HepG2 (cell line): ENCODE data around the gene HNRNPA1. TPM values are rescaled to one million over a fixed set of nuclear protein-coding genes. Genes with fewer than 3 reads are reported as not detected.
"Not testable (repeated sequence)": the region's sequence is repeated elsewhere in the genome, so short reads cannot be mapped to it uniquely, and the experiment has no call there.

Experiments used
- ATAC-seq: fragments of 200-7000 bp; cut with Tn5 transposase; 3 replicates; pipeline ENCODE4 v1.9.1; 2020; ENCODE audit warnings: mild to moderate bottlenecking, moderate library complexity
- BruUV-seq: library from RNA; stranded (reverse); fragments of 400-500 nt; replicated peaks from 2 replicates; lab custom pipeline; 2021; lab: Mats Ljungman, UMichigan
- CTCF ChIA-PET: fragments of 300-600 bp; formaldehyde crosslinking; extraction: SDS; loops from one replicate; lab custom pipeline; 2021; ENCODE audit warnings: low total read pairs, inconsistent platforms, low intra/inter-chr PET ratio; lab: Yijun Ruan, JAX
- POLR2A ChIA-PET: fragments of 350-600 bp; sonication (Branson Sonifier 250); formaldehyde crosslinking; loops from one replicate; lab custom pipeline; 2020; ENCODE audit warnings: antibody characterized with exemption, inconsistent platforms; lab: Yijun Ruan, JAX
- DNase-seq: peaks from one replicate; pipeline ENCODE4 v3.0.0-alpha.2; 2015; ENCODE audit warnings: low spot score
- FAIRE-seq: peaks from 3 replicates; lab custom pipeline; 2011; peaks lifted over from hg19 to GRCh38; lab: Jason Lieb, UNC
- H2AFZ ChIP-seq: one replicate; pipeline ENCODE4 v1.6.1; 2011; ENCODE audit warnings: low read length, inconsistent platforms
- H3K27ac ChIP-seq: fragments of 300-600 bp; 3 replicates; pipeline ENCODE4 v1.8.0; 2011; ENCODE audit warnings: mixed run types, mild to moderate bottlenecking, mixed read lengths, low read length, inconsistent platforms; ENCODE audit not compliant: insufficient read depth; ENCODE audit errors: extremely low read length
- H3K27me3 ChIP-seq, 2 experiments: fragments of 200-600 bp in 1 of 2; 2 replicates in 1 of 2; 3 replicates in 1 of 2; pipeline versions ENCODE4 v1.6.0 to v1.8.0; 2011; ENCODE audit warnings: low read length in 2 of 2, mild to moderate bottlenecking in 2 of 2, moderate library complexity in 2 of 2, inconsistent platforms in 1 of 2; ENCODE audit not compliant: insufficient read depth in 2 of 2, control insufficient read depth in 1 of 2
- H3K36me3 ChIP-seq, 2 experiments: fragments of 200-600 bp in 1 of 2; replicated peaks in 1 of 2; 2 replicates in 1 of 2; 3 replicates in 1 of 2; pipeline versions ENCODE4 v1.5.1 to v1.8.0; 2011; ENCODE audit warnings: low read length in 2 of 2, inconsistent platforms in 1 of 2; ENCODE audit not compliant: insufficient read depth in 2 of 2, control insufficient read depth in 1 of 2
- H3K4me1 ChIP-seq: 2 replicates; pipeline ENCODE4 v1.5.1; 2012; ENCODE audit warnings: low read length, inconsistent platforms; ENCODE audit not compliant: insufficient read depth
- H3K4me2 ChIP-seq: 2 replicates; pipeline ENCODE4 v1.6.0; 2011; ENCODE audit warnings: low read depth, low read length, inconsistent platforms
- H3K4me3 ChIP-seq, 3 experiments: fragments of 200-600 bp in 1 of 3; sonication (generic), shearing (Covaris generic) in 1 of 3; replicated peaks in 1 of 3; 2 replicates each; pipeline ENCODE4 v1.5.1; 2011 to 2016; ENCODE audit warnings: low read length in 3 of 3, inconsistent platforms in 2 of 3, low read depth in 2 of 3, mild to moderate bottlenecking in 2 of 3, control low read depth in 1 of 3, mixed read lengths in 1 of 3; ENCODE audit not compliant: insufficient read depth in 1 of 3
- H3K79me2 ChIP-seq: one replicate; pipeline ENCODE4 v1.6.1; 2011; ENCODE audit warnings: low read length, inconsistent platforms; ENCODE audit not compliant: insufficient read depth
- H3K9ac ChIP-seq: 2 replicates; pipeline ENCODE4 v1.6.0; 2011; ENCODE audit warnings: mild to moderate bottlenecking, low read depth, low read length, inconsistent platforms; ENCODE audit not compliant: insufficient read depth
- H3K9me3 ChIP-seq: 2 replicates; pipeline ENCODE4 v1.5.1; 2012; ENCODE audit warnings: mild to moderate bottlenecking, low read length
- H4K20me1 ChIP-seq: 2 replicates; pipeline ENCODE4 v1.6.0; 2011; ENCODE audit warnings: inconsistent platforms, mild to moderate bottlenecking, low read length, moderate library complexity; ENCODE audit not compliant: insufficient read depth
- CCAR2 ChIP-seq: fragments of 200-400 bp; formaldehyde crosslinking; optimal IDR thresholded peaks from 2 replicates; pipeline ENCODE3; 2018; ENCODE audit warnings: low read depth, mild to moderate bottlenecking, low read length, moderate library complexity
- HNF4A ChIP-seq: sonication (generic); formaldehyde crosslinking; IDR thresholded peaks from 2 replicates; pipeline ENCODE4 v1.4.0; 2020; ENCODE audit warnings: missing genetic modification reagents
- SSRP1 ChIP-seq: IDR thresholded peaks from 2 replicates; pipeline ENCODE4 v1.6.1; 2016; ENCODE audit warnings: control low read depth
- TGIF2 ChIP-seq: IDR thresholded peaks from 2 replicates; pipeline ENCODE4 v1.6.1; 2016; ENCODE audit warnings: control low read depth, missing compliant biosample characterization
- ZFX ChIP-seq: sonication (generic); formaldehyde crosslinking; IDR thresholded peaks from 2 replicates; pipeline ENCODE4 v1.4.0; 2020; ENCODE audit warnings: mild to moderate bottlenecking, low read depth, missing genetic modification reagents, moderate library complexity
- ZNF121 ChIP-seq: sonication (generic); formaldehyde crosslinking; IDR thresholded peaks from 2 replicates; pipeline ENCODE4 v1.5.0; 2020; ENCODE audit warnings: mild to moderate bottlenecking, missing genetic modification reagents
- ZNF274 ChIP-seq: sonication (generic); formaldehyde crosslinking; IDR thresholded peaks from 2 replicates; pipeline ENCODE4 v1.5.1; 2020; ENCODE audit warnings: mild to moderate bottlenecking, missing genetic modification reagents
- ZNF629 ChIP-seq: sonication (generic); formaldehyde crosslinking; conservative IDR thresholded peaks from 2 replicates; pipeline ENCODE4 v1.5.0; 2020; ENCODE audit warnings: missing genetic modification reagents
- ZNF652 ChIP-seq: IDR thresholded peaks from 2 replicates; pipeline ENCODE4 v1.6.1; 2016; ENCODE audit warnings: low read depth, borderline replicate concordance
- WGBS: methylation state at CpG from one replicate; pipeline ENCODE4 v1.1.6; 2017; ENCODE audit warnings: low lambda C conversion rate; 5-methylcytosine and 5-hydroxymethylcytosine counted together
- in situ Hi-C: cut with HindIII; loops from 2 replicates; pipeline ENCODE4 v1.10.0; 2017; ENCODE audit warnings: low pct_unique_long_range_greater_than_20kb; ENCODE audit not compliant: extremely low pct_ligation_motif_present
- intact Hi-C: fragments of 100-400 bp; cut with micrococcal nuclease; formaldehyde crosslinking; loops from one replicate; pipeline ENCODE4 v1.10.0; 2022; ENCODE audit not compliant: unreplicated experiment
- polyA plus RNA-seq, 8 experiments: library from polyadenylated mRNA; depleted of rRNA in 3 of 8; stranded (reverse) in 7 of 8; unstranded in 1 of 8; fragments of >200 nt; fragmentation: Illumina TruSeq in 4 of 8; extraction: Trizol in 4 of 8; gene quantifications; 2 replicates each; pipeline versions ENCODE4 v1.2.1 to v1.2.3, GENCODE V29; 2011 to 2016; ENCODE audit warnings: low read depth in 4 of 8, missing spikeins in 1 of 8, mixed read lengths in 1 of 8; ENCODE audit not compliant: insufficient read depth in 1 of 8
- total RNA-seq, 5 experiments: library from RNA; depleted of rRNA; stranded (reverse); fragments of >200 nt; fragmentation: Illumina TruSeq; extraction: Trizol; gene quantifications; 2 replicates each; pipeline ENCODE4 v1.2.3, GENCODE V29; 2016; ENCODE audit warnings: low read depth in 1 of 5

Gene HNRNPA1
- total and polyA plus RNA-seq, 2 of the 13 experiments (the other 11 are each of a cell fraction or from before 2014, with no cell fraction given), result 535 to 1,820 TPM

DNA sequence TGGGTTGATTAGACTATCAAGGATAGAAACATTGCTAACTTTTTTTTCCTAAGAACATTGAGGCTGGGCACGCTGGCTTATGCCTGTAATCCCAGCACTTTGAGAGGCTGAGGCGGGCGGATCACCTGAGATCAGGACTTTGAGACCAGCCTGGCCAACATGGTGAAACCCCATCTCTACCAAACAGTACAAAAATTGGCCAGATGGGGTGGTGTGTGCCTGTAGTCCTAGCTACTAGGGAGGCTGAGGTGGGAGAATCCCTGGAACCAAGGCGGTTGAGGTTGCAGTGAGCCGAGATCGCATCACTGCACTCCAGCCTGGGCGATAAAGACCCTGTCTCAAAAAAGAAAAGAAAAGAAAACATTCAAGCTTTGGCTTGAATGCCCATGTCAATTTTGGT is 31.8 kb downstream of the HNRNPA1 start:
- H2AFZ ChIP-seq, in situ Hi-C loops, H4K20me1 ChIP-seq, FAIRE-seq, BruUV-seq, DNase-seq, H3K4me2 ChIP-seq, H3K27ac ChIP-seq, H3K9me3 ChIP-seq, CTCF ChIA-PET, H3K79me2 ChIP-seq, H3K9ac ChIP-seq, H3K27me3 ChIP-seq, intact Hi-C loops, H3K36me3 ChIP-seq, H3K4me3 ChIP-seq: not testable (repeated sequence)
- peak; percentile 76 for ATAC-seq
- POLR2A ChIA-PET, result interaction anchor here (0.7 to 3.0 kb wide), 2 partner anchors 10 to 13 kb away, joined by 5 to 11 read pairs; partner anchors contain the start of gene COPZ1
- 62% methylated on average over 7 of the region's 7 CpGs for WGBS
- peak; percentile 16; the same call in 1 of the 2 replicates for TF ChIP-seq ZNF121 (CRISPR knock-in tag)
- TF ChIP-seq HNF4A (CRISPR knock-in tag), result 0 out of 2 replicates have a peak, but pooled peaks have one; percentile 11
- peaks cover 33% of the 10 kb centered on the region for H3K4me1 ChIP-seq

DNA sequence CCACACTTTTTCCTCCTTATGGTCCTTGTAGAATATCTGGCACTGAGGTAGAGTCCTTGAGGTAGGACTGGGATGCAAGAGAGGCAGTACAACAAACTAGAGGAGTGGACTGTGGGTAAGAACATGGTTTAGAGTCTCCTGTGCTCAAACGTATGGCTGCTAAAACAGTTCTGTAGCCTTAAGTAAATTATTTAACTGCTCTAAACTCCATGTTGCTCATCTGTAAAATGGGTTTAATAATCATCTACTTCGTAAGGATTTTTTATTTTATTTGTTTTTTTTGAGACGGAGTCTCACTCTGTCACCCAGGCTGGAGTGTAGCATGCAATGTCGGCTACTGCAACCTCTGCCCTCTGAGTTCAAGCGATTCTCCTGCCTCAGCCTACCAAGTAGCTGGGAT is 40.8 kb downstream of the HNRNPA1 start:
- no peak for TF ChIP-seq ZNF274 (CRISPR knock-in tag)
- TF ChIP-seq TGIF2 (CRISPR knock-in tag), result no peak
- no peak for TF ChIP-seq ZFX (CRISPR knock-in tag)
- no peak for TF ChIP-seq SSRP1
- no peak for TF ChIP-seq CCAR2
- TF ChIP-seq ZNF652 (CRISPR knock-in tag), result no peak
- TF ChIP-seq ZNF629, result peak; percentile 76
- Histone ChIP-seq H3K4me1 (peaks cover 9% of the 10 kb centered on the region), H3K4me2 (no peak overlapping the region), H3K27me3 (no peaks in the 10 kb centered on the region; a peak in 1 of 5 replicates), H3K36me3 (no peaks in the 10 kb centered on the region), H3K27ac (no peak overlapping the region), H3K9me3 (no peaks in the 10 kb centered on the region), H2AFZ (no peak overlapping the region), H3K79me2 (peaks cover 9% of the 10 kb centered on the region), H4K20me1 (no peaks in the 10 kb centered on the region), H3K4me3 (no peak overlapping the region), H3K9ac (no peak overlapping the region)
- ATAC-seq, result no peak
- CTCF ChIA-PET, result interaction anchor here (1.0 kb wide), 1 partner anchor 26 kb away, joined by 3 read pairs; no protein-coding TSS in a partner anchor
- DNase-seq, result no peak
- intact Hi-C loops, result no loop called here
- no TSS peak for BruUV-seq
- POLR2A ChIA-PET, result no interaction called here
- FAIRE-seq, result no peak
- WGBS, result 72% methylated on average over 5 of the region's 5 CpGs
- in situ Hi-C loops, result no loop called here
